Middle frontal gyrus (tissue), 1 donor: ENCODE data around the gene ADCY1.
"Not testable (repeated sequence)": the region's sequence is repeated elsewhere in the genome, so short reads cannot be mapped to it uniquely, and the experiment has no call there.

Experiments used
- DNase-seq: peaks from one replicate; pipeline ENCODE4 v3.0.0-alpha.2; 2015; ENCODE audit warnings: low spot score; ENCODE audit errors: extremely low spot score

ADCY1 gene

DNA sequence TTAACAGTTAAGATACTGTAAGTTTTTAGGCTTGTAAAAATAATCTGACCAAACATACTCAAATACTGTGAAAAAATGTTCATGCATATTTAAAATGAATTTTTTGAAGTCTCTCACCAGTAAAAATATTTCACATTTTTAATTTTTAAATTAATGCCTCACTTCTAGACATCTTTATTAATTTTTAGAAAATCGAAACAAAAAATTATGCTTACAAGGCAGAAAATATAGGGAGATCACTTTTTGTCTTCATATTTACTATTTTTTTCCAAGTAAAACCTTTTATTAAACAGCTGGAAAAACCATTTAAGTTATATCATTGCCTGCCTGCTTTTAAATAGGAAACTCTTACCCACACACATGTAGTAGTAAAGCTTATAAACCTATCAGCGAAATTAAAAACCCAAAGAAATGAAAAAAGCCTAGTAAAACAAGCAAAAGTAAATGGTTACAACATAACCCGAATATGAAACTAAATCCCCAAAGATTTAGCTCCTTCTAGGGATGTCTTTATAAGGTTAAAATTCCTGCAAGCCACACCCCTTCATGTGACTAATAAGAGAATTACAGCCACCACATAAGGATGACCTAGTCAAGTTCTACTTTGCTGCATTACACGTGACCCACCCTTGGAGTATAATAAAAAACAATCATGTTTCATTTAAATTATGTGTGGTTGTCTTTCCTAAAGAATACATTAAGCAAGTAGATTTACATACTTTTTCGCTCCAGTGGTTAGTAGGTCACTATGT is 157.7 kb downstream of the ADCY1 start:
- not testable (repeated sequence) for DNase-seq

DNA sequence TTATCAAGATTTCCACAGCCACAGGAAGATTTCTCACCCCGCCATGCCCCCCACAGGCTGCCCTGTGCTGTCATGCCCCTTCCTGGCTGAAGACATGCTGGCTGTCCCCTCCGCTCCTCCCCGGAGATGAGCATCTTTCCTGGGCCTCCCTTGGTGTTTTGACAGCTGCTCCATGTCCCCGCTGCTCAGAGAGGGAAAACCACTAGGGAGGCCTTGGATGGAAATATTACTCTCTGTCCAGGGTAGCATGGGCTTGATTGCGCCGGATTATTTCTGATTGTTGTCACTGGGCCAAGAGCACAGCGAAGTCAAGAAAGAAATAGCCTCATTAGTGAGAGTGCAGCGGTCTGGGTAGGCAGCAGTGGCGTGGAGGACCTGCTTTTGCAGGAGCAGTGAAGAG is 164.8 kb downstream of the ADCY1 start:
- DNase-seq = not testable (repeated sequence)

DNA sequence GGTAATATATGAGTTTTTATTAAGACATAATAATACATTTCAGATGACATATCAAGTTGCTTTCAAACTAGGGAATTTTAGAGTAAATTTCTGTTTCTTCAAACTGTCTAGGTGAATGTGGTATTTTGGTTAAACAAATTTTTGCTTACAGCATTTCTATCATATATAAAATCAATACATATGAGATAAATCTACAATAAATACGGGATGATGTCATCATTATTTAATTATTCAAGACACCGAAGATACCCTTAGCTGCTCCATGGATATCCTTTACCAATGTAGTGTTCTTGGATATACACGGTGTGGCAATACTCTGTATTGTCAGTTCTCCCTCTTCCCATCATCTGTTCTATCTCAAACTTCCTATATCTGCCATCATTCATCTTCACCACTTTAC is 166.4 kb downstream of the ADCY1 start:
- not testable (repeated sequence) for DNase-seq

DNA sequence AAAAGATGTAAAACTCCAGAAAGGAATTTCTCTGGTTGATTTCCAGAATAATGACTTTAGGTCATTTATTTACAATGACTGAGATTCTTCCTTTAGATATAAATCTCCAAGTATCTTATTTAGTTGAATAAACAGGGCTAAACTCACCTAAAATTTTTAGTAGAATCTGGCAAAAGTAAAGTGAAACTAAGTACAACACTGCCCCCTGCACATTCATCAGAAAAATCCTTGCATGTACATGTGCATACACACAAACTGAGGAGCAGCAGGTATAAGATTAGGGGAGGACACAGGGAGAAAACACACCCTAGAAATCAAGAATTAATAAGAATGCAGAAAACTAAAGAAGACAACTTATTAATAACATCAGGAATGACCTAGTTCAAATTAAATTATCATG is 174.8 kb downstream of the ADCY1 start:
- DNase-seq = not testable (repeated sequence)

DNA sequence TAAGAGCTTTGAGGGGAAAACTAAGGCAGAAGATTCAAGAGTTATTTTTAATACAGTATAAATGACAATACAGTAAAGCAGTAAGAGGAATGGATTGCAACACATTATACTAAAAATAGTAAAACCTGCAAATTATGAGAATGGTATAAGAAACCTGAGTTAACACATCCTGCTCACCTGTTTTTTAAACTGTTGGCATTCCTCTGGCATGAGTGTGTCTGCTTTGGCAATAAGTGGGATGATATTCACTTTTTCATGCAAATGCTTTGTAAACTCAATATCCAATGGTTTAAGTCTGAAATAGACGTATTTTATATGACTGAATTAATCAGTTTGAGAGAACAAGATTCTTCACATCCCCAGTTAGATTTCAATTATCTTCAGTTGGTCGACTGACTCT is 177.2 kb downstream of the ADCY1 start:
- DNase-seq = not testable (repeated sequence)

DNA sequence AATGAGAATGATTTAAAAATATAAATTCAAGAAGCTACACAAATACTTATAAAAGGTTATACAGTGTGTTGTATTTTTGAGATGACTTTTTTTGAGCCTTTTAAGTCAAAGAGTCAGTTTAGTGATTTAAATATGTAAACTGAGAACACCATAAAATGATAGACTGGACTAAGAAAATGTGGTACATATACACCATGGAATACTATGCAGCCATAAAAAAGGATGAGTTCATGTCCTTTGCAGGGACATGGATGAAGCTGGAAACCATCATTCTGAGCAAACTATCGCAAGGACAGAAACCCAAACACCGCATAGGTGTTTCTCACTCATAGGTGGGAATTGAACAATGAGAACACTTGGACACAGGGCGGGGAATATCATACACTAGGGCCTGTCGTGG is 182.2 kb downstream of the ADCY1 start:
- DNase-seq = not testable (repeated sequence)

DNA sequence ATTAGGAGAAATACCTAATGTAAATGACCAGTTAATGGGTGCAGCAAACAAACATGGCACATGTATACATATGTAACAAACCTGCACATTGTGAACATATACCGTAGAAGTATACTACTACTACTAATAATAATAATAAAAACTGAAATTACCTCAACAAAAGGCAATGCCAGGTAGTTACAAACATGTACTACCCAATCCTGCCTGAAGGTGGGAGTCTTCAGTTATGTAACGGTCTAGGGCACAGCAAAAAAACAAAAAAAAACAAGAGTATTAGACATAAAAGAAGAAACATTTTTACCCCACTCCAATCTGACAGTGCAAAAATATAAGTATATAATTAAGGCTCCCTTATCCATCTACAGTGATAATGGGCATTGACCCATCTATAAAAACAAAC is 182.6 kb downstream of the ADCY1 start:
- DNase-seq = not testable (repeated sequence)

DNA sequence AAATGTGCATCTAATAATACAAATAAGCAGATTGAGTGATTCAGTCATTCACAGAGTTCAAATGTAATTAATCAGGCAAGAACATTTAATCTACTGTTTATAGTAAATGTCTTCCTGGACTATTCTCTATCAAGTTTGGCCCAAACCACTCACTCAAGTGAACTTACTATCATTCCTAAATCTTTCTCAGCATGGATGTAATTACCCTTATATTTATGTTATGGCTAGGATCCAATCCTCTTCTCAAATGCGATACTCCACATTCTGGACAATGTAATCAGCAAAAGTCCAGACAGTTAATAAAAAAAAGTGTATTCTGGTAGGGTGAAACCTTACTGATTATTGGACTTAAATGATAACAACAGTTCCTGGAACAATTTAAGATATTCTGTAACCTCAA is 185.3 kb downstream of the ADCY1 start:
- DNase-seq = not testable (repeated sequence)

DNA sequence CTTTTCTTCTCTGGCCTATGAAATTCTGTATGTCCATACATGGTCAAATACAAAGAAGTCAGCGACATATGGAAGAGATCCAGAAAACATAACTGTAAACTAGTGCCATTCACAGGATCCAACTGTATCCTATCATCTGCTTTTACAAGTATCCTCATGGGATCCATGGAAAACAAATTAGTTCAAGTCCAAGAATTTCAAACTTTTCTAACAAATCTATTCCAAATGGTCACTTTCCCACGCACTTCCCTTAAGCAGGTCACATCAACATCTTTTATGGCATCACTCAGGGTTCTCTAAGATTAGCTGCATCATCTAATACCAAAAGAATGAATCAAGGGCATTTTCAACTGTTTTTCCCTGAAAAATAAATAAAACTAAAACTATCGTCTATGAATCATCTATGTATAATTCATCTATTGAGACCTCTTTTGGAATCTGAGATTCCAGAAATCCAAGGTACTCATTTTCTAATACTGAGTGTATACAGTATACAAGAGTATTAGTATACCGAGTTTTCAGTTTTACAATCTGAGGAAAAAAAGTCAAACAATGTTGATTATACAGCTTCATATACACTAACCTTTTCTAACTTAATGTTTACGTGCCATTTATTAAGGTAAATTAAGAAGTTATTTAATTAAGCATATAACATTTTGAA is 187.5 kb downstream of the ADCY1 start:
- DNase-seq = not testable (repeated sequence)

DNA sequence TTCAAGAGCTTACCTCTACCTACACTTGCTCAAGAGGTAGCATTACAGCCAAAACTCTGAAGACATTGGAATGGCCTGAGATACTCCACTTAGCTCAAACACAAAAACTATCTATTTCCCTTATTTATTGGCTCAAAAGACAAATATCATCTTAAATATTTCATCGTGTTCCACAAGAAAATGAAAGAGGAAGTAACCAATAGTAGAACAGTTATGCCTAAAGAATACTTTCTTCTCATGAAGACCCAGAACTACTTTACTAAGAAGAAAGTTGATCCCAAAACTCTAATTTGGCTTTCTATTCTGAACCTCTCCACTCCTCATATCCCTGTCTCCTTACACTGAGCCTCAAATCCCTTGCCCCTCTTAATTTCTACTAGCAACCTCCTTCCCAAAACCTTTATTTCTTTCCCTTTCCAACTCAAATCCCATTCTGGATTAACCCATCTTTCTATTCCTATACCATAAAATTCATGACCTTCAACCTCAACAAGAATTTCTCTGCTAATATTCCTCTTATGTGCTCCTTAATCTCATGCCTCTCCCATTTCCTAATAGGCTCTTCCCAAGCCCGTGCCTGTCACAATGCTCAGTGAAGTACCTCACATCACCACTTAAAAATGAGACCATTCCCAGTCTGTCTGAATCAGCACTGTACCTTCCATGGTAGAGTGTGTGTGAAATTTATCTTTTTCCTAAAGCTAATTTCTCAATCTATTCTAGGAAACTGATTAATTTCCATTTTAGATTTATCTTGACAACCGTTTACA is 188.2 kb downstream of the ADCY1 start:
- not testable (repeated sequence) for DNase-seq

DNA sequence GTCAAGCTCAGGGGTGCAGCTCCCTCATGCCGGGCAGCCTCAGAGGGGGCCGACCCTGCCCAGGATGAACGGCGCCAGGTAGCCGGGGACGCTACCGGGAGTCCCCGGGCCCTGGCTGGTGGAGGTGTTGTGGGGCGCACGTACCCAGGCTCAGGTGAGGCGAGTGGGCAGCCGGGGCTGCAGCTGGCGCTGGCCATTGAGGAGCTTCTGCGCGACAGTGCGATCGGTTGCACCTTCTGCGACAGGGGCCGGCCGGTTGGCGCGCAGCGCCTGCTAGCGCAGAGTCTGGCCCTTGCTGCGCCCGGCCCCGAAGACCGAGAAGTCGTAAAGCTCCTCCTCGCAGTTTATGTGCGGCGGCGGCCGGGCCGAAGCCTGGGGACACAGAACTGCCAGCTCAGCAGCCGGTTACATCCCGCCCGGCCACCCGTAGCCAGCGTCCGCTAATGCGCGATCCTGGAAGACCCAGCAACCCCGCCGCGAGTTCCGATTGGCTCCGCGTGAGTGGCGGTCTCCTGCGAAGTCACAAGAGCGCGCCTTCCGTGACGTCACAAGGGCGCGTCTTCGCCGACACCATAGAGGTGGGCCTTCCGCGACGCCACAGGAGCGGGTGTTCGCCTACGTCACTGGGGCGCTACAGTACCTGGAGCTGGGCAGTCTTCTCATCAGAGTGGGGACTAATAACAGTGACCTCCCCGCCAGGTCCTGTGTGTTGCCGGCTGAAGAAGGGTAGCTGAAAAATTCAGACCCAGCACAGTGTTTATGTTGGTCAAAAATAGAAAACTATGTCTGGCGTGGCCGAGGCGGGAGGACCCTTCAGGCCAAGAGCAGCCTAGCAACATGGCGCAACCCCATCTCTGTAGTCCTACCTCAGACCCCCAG is 194.6 kb downstream of the ADCY1 start:
- DNase-seq = peak; percentile 98

DNA sequence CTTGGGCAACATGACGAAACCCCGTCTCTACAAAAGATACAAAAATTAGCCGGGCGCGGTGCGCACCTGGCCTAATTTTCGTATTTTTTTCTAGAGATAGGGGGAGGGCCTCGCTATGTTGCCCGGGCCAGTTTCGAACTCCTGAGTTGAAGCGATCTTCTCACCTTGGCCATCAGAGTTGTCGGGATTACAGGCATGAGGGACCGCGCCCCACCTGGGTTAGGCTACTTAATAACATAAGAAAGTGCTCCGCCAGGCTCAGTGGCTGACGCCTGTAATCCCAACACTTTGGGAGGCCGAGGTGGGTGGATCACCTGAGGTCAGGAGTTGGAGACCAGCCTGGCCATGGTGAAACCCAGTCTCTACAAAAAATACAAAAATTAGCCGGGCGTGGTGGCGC is 195.5 kb downstream of the ADCY1 start:
- not testable (repeated sequence) for DNase-seq
